NAMALWA (cell line): ENCODE measurements around the gene FNDC3B.
A peak's percentile ranks its signal among the peaks of the same experiment; 100 is the strongest.

Experiments
- DNase-seq: peaks from one replicate; pipeline ENCODE4 v3.0.0-alpha.2; 2015; ENCODE audit warnings: low spot score

FNDC3B gene

GRCh38 chr3:172397716-172398405 is 358.5 kb downstream of the FNDC3B start:
- DNase-seq, result no peak

- DNase-seq, result no peak
Observed at GRCh38 chr3:172398484-172398883, 359.1 kb downstream of the FNDC3B start.

GRCh38 chr3:172402090-172402489 is 362.7 kb downstream of the FNDC3B start:
- no peak for DNase-seq

- no peak for DNase-seq
Observed at GRCh38 chr3:172402892-172403643, 363.7 kb downstream of the FNDC3B start.

GRCh38 chr3:172404237-172404962 is 365.0 kb downstream of the FNDC3B start:
- DNase-seq, result no peak

- DNase-seq, result no peak
Observed at GRCh38 chr3:172405914-172406313, 366.5 kb downstream of the FNDC3B start.

- DNase-seq, result no peak
Observed at GRCh38 chr3:172407872-172408271, 368.5 kb downstream of the FNDC3B start.

- DNase-seq, result no peak
Observed at GRCh38 chr3:172410702-172411477, 371.5 kb downstream of the FNDC3B start.

- DNase-seq, result no peak
Observed at GRCh38 chr3:172411478-172411947, 372.1 kb downstream of the FNDC3B start.

GRCh38 chr3:172415323-172415722 is 375.9 kb downstream of the FNDC3B start:
- no peak for DNase-seq

- no peak for DNase-seq
Observed at GRCh38 chr3:172437713-172438112, 398.3 kb downstream of the FNDC3B start.

- DNase-seq, result no peak
Observed at GRCh38 chr3:172438186-172438585, 398.8 kb downstream of the FNDC3B start.

GRCh38 chr3:172441581-172441980 is 402.2 kb downstream of the FNDC3B start:
- no peak for DNase-seq

- DNase-seq, result no peak
Observed at GRCh38 chr3:172442606-172443005, 403.2 kb downstream of the FNDC3B start.

GRCh38 chr3:172444821-172445220 is 405.4 kb downstream of the FNDC3B start:
- peak; percentile 9 for DNase-seq

- no peak for DNase-seq
Observed at GRCh38 chr3:172446198-172446597, 406.8 kb downstream of the FNDC3B start.

- no peak for DNase-seq
Observed at GRCh38 chr3:172447611-172448579, 408.5 kb downstream of the FNDC3B start, which contains the start of gene GHSR. Gene GHSR, minus strand, starts transcription at chr3:172448456. Its CDS starts 43 bp downstream, at chr3:172448413.

GRCh38 chr3:172448661-172449465 is 409.5 kb downstream of the FNDC3B start:
- no peak for DNase-seq

GRCh38 chr3:172449466-172450149 is 410.2 kb downstream of the FNDC3B start:
- DNase-seq, result no peak
